HL-60 (cell line): ENCODE data around the gene POU2F1.

ENCODE experiments used
- DNase-seq, 2 experiments: peaks; one replicate each; pipeline ENCODE4 v3.0.0-alpha.2; 2010 to 2020; ENCODE audit warnings: low read depth in 1 of 2, low spot score in 1 of 2
- H3K27ac ChIP-seq: fragments of 250-450 bp; sonication (Bioruptor Pico); replicated peaks from 2 replicates; pipeline ENCODE4 v1.5.1; 2020; ENCODE audit warnings: mild to moderate bottlenecking, moderate library complexity
- H3K27me3 ChIP-seq: fragments of 250-450 bp; sonication (Bioruptor Pico); 2 replicates; pipeline ENCODE4 v1.5.1; 2021; ENCODE audit warnings: mild to moderate bottlenecking, moderate library complexity; ENCODE audit not compliant: insufficient read depth, poor library complexity, severe bottlenecking
- H3K4me3 ChIP-seq: replicated peaks from 2 replicates; pipeline ENCODE4 v1.5.1; 2011; ENCODE audit warnings: mild to moderate bottlenecking, control low read depth, low read length; ENCODE audit not compliant: insufficient read depth
- GABPA ChIP-seq: IDR thresholded peaks from 2 replicates; pipeline ENCODE4 v1.6.1; 2012; ENCODE audit warnings: low read depth
- POLR2AphosphoS5 ChIP-seq: IDR thresholded peaks from 2 replicates; pipeline ENCODE4 v1.6.1; 2012; ENCODE audit warnings: low read depth
- SPI1 ChIP-seq: IDR thresholded peaks from 2 replicates; pipeline ENCODE4 v1.6.1; 2012; ENCODE audit warnings: low read depth, mild to moderate bottlenecking, borderline replicate concordance
- long read RNA-seq: library from polyadenylated mRNA; unstranded; transcript quantifications from one replicate; pipeline ENCODE4 v2.0.0, GENCODE V29; 2020
- TF ChIP-seq, protein P1 (sequence below): IDR thresholded peaks from 2 replicates; pipeline ENCODE4 v1.6.1; 2012; ENCODE audit warnings: low read depth; ENCODE audit not compliant: insufficient replicate concordance
- TF ChIP-seq, protein P2 (sequence below): IDR thresholded peaks from one replicate; pipeline ENCODE4 v1.5.1; 2011; ENCODE audit warnings: low read length, control low read depth, inconsistent platforms; ENCODE audit not compliant: insufficient read depth

POU2F1 gene
- long read RNA-seq, full-length matches to known transcripts: 89 of 141 reads
- long read RNA-seq, partial matches to known transcripts: 32 of 141 reads
- long read RNA-seq, other reads (novel, unspliced or antisense): 20 of 141 reads

DNA sequence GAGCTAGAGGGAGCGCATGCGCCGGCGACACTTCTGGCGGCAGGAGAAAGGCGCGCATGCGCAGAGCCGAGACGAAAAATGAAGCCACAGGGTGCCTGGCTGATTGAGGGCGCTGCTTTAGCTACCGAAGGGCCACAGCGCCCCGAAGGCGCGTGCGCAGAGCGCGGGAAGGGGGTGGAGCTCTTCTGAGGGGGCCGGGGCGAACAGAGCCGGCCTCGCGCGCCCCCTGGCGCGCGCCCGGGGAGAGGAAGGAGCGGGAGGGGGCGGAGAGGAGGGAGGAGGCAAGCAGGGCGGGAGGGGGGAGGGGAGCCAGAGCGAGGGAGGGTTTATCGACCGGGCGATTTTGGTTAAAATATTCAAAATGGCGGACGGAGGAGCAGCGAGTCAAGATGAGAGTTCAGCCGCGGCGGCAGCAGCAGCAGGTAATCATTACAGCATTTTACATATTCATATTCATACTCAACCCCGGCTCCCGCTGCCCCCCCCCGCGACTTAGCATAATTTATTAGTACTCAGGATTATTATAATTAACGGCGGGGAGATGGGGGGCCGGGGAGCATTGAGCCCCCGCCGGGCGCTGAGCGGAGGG is at the start of gene POU2F1:
POU2F1 (plus strand) TSS at position 350 of the 589 bp plus-strand sequence; CDS start at position 362, 12 bp downstream.
- TF ChIP-seq, protein P1, sequence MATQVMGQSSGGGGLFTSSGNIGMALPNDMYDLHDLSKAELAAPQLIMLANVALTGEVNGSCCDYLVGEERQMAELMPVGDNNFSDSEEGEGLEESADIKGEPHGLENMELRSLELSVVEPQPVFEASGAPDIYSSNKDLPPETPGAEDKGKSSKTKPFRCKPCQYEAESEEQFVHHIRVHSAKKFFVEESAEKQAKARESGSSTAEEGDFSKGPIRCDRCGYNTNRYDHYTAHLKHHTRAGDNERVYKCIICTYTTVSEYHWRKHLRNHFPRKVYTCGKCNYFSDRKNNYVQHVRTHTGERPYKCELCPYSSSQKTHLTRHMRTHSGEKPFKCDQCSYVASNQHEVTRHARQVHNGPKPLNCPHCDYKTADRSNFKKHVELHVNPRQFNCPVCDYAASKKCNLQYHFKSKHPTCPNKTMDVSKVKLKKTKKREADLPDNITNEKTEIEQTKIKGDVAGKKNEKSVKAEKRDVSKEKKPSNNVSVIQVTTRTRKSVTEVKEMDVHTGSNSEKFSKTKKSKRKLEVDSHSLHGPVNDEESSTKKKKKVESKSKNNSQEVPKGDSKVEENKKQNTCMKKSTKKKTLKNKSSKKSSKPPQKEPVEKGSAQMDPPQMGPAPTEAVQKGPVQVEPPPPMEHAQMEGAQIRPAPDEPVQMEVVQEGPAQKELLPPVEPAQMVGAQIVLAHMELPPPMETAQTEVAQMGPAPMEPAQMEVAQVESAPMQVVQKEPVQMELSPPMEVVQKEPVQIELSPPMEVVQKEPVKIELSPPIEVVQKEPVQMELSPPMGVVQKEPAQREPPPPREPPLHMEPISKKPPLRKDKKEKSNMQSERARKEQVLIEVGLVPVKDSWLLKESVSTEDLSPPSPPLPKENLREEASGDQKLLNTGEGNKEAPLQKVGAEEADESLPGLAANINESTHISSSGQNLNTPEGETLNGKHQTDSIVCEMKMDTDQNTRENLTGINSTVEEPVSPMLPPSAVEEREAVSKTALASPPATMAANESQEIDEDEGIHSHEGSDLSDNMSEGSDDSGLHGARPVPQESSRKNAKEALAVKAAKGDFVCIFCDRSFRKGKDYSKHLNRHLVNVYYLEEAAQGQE: peak; percentile 31
- TF ChIP-seq POLR2AphosphoS5: no peak
- Histone ChIP-seq H3K27me3 (no peaks in the 10 kb centered on the region), H3K4me3 (peak within 1 kb of the TSS; percentile 82), H3K27ac (peak within 1 kb of the TSS; percentile 97)
- DNase-seq: peak; percentile 90 to 98

DNA sequence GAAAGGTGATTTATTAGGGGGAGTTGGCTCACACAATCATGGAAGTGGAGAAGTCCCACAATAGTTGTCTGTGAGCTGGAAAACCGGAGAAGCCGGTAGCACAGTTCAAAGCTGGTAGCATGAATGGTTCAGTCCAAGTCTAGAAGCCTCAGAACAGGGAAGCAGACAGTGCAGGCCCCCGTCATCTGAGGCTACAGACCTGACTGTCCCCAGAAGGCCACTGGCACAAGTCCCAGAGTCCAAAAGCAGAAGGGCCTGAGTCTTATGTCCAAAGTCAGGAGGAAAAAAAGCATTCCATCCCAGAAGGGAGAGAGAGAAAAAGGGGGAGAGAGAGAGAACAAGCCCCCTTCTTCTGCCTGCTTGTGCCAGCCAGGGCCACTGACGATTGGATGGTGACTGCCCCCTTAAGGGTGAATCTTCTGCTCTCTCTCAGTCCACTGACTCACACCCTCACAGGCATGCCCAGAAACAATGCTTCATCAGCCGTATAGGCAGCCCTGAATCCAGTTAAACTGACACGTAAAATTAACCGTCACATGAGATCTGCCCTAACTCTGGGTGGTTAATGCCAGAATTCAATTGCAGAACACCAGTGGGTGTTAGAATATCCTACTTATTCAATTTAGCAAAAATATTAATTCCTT is 49.3 kb upstream of the POU2F1 start:
- H3K4me3 ChIP-seq: no peak overlapping the region
- TF ChIP-seq, protein P2, sequence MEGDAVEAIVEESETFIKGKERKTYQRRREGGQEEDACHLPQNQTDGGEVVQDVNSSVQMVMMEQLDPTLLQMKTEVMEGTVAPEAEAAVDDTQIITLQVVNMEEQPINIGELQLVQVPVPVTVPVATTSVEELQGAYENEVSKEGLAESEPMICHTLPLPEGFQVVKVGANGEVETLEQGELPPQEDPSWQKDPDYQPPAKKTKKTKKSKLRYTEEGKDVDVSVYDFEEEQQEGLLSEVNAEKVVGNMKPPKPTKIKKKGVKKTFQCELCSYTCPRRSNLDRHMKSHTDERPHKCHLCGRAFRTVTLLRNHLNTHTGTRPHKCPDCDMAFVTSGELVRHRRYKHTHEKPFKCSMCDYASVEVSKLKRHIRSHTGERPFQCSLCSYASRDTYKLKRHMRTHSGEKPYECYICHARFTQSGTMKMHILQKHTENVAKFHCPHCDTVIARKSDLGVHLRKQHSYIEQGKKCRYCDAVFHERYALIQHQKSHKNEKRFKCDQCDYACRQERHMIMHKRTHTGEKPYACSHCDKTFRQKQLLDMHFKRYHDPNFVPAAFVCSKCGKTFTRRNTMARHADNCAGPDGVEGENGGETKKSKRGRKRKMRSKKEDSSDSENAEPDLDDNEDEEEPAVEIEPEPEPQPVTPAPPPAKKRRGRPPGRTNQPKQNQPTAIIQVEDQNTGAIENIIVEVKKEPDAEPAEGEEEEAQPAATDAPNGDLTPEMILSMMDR: no peak
- TF ChIP-seq, protein P1: no peak
- no peak for TF ChIP-seq POLR2AphosphoS5
- TF ChIP-seq SPI1: no peak
- TF ChIP-seq GABPA: no peak
- H3K27ac ChIP-seq: no peak overlapping the region
- DNase-seq: no peak
- no peaks in the 10 kb centered on the region for H3K27me3 ChIP-seq

DNA sequence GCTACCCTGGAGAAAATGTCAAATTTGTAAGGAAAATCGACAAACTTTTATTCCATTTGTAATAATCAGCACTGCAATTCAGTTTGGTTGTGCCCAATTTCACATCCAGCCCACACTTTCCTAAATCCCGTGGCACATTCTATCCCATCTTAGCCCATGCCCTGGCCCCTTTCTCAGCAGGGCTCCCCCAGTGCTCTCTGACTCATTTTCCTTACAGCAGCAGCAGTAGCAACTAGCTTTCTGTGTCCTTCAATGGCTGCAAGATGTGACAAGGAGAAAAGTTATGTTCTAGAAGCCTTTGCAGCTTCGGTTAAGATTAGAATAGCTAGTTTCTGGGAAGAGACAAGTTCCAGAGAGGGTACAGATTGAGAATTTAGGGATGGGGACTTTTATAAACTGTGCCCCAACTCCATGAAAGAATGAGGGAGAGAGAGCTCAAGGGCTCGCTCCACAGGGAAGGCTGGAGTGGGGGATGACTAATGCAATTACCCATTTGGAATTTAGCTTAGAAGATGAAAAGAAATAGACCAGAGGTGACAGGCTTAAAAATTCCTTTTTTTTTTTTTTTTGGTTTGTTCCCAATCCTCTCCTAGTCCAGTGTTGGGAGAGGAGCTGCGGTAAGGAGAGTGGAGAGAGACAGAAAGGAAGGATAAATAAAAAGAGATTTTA is 47.0 kb upstream of the POU2F1 start:
- no peak overlapping the region for H3K4me3 ChIP-seq
- TF ChIP-seq, protein P2: no peak
- TF ChIP-seq GABPA (no peak), POLR2AphosphoS5 (no peak), SPI1 (no peak)
- TF ChIP-seq, protein P1: no peak
- no peak overlapping the region for H3K27ac ChIP-seq
- no peak for DNase-seq
- H3K27me3 ChIP-seq: no peaks in the 10 kb centered on the region
